Choroid plexus epithelial cell (primary cell): ENCODE results near the gene PUS1.

ENCODE experiments used
- DNase-seq: peaks from one replicate; pipeline ENCODE4 v3.0.0-alpha.2; 2010; ENCODE audit warnings: low read depth
- H3K4me3 ChIP-seq: 2 replicates; pipeline ENCODE4 v1.5.1; 2011; ENCODE audit warnings: low read depth, mild to moderate bottlenecking, control low read depth, low read length, moderate library complexity
- CTCF ChIP-seq: conservative IDR thresholded peaks from 2 replicates; pipeline ENCODE4 v1.5.1; 2011; ENCODE audit warnings: low read depth, mild to moderate bottlenecking, control low read depth, inconsistent platforms, low read length, moderate library complexity

PUS1 gene

GRCh38 chr12:131933387-131933786 is 4.3 kb downstream of the PUS1 start:
- TF ChIP-seq CTCF, result no peak
- no peak overlapping the region for H3K4me3 ChIP-seq
- no peak for DNase-seq

- DNase-seq, result no peak
- no peak for TF ChIP-seq CTCF
- no peak overlapping the region for H3K4me3 ChIP-seq
Observed at GRCh38 chr12:131934535-131934934, 5.5 kb downstream of the PUS1 start.

GRCh38 chr12:131938082-131938481 is 9.0 kb downstream of the PUS1 start:
- DNase-seq, result no peak
- no peak overlapping the region for H3K4me3 ChIP-seq
- no peak for TF ChIP-seq CTCF

GRCh38 chr12:131939007-131939406 is 9.9 kb downstream of the PUS1 start:
- no peak for TF ChIP-seq CTCF
- no peak for DNase-seq
- H3K4me3 ChIP-seq, result no peak overlapping the region

GRCh38 chr12:131940141-131940547 is 11.1 kb downstream of the PUS1 start:
- DNase-seq, result no peak
- H3K4me3 ChIP-seq, result no peak overlapping the region
- TF ChIP-seq CTCF, result no peak

- no peak for TF ChIP-seq CTCF
- no peak overlapping the region for H3K4me3 ChIP-seq
- DNase-seq, result no peak
Observed at GRCh38 chr12:131941116-131941986, 12.3 kb downstream of the PUS1 start.

GRCh38 chr12:131941987-131942341 is 12.9 kb downstream of the PUS1 start:
- no peak overlapping the region for H3K4me3 ChIP-seq
- no peak for TF ChIP-seq CTCF
- DNase-seq, result no peak
